Gastroesophageal sphincter (tissue), 4 donors: Measurements from ENCODE around the gene ERAL1. TPM values are rescaled to one million over a fixed set of nuclear protein-coding genes. Genes with fewer than 3 reads are reported as not detected.
"Not testable (repeated sequence)": the region's sequence is repeated elsewhere in the genome, so short reads cannot be mapped to it uniquely, and the experiment has no call there.

Source experiments
- ATAC-seq: fragments of 150-250 bp; one replicate; pipeline ENCODE4 v1.9.1; 2016; ENCODE audit warnings: mild to moderate bottlenecking, moderate library complexity
- H3K27ac ChIP-seq, 4 donors: fragments of 200-600 bp; sonication (generic) in 3 of 4; 1 replicate in 3 of 4; 2 replicates in 1 of 4; pipeline ENCODE4 v1.5.1; 2016 to 2019
- H3K27me3 ChIP-seq: fragments of 200-600 bp; sonication (generic); one replicate; pipeline ENCODE4 v1.5.1; 2019
- H3K36me3 ChIP-seq, 2 donors: fragments of 200-600 bp; sonication (generic); one replicate each; pipeline ENCODE4 v1.5.1; 2019; ENCODE audit warnings: control low read depth in 1 of 2
- H3K4me1 ChIP-seq, 3 donors: fragments of 200-600 bp; sonication (generic); 1 replicate in 2 of 3; 2 replicates in 1 of 3; pipeline ENCODE4 v1.5.1; 2016 to 2019; ENCODE audit warnings: control low read depth in 2 of 3
- H3K4me3 ChIP-seq, 2 donors: fragments of 200-600 bp; sonication (generic); one replicate each; pipeline ENCODE4 v1.5.1; 2019; ENCODE audit warnings: mild to moderate bottlenecking in 1 of 2, moderate library complexity in 1 of 2
- H3K9me3 ChIP-seq, 3 donors: fragments of 200-600 bp; sonication (generic); one replicate each; pipeline ENCODE4 v1.5.1; 2017 to 2019; ENCODE audit warnings: control low read depth in 2 of 3
- CTCF ChIP-seq, 4 experiments: fragments of 200-600 bp in 2 of 4; fragments of 450-650 bp in 2 of 4; sonication (generic) in 1 of 4; IDR thresholded peaks; one replicate each; pipeline ENCODE4 v1.5.1; 2017 to 2019; ENCODE audit warnings: antibody characterized with exemption in 4 of 4, mild to moderate bottlenecking in 2 of 4, moderate library complexity in 2 of 4
- EP300 ChIP-seq: sonication (generic); formaldehyde crosslinking; IDR thresholded peaks from one replicate; pipeline ENCODE4 v1.6.1; 2017; ENCODE audit warnings: antibody characterized with exemption, mild to moderate bottlenecking
- POLR2A ChIP-seq, 2 donors: fragments of 450-650 bp; IDR thresholded peaks; one replicate each; pipeline ENCODE4 v1.6.1; 2017; ENCODE audit warnings: antibody characterized with exemption in 2 of 2, mild to moderate bottlenecking in 2 of 2, moderate library complexity in 1 of 2
- POLR2AphosphoS5 ChIP-seq: sonication (generic); formaldehyde crosslinking; IDR thresholded peaks from one replicate; pipeline ENCODE4 v1.6.1; 2017; ENCODE audit warnings: antibody characterized with exemption
- whole genome bisulfite sequencing, 2 donors: methylation state at CpG; one replicate each; pipeline ENCODE4 v1.1.5; 2018; ENCODE audit warnings: low coverage in 1 of 2; 5-methylcytosine and 5-hydroxymethylcytosine counted together
- total RNA-seq, 4 donors: library from RNA; depleted of rRNA; stranded (reverse); fragments of >200 nt; gene quantifications; one replicate each; pipeline ENCODE4 v1.1.0, GENCODE V29; 2016

ERAL1 gene
- total RNA-seq, 4 donors from 2014 or later = 25.8 to 48.3 (median 29.2) TPM

GRCh38 chr17:28871056-28871579 is 16.3 kb downstream of the ERAL1 start:
- Histone ChIP-seq H3K36me3 (no peaks in the 10 kb centered on the region), H3K9me3 (no peaks in the 10 kb centered on the region), H3K4me1 (no peaks in the 10 kb centered on the region), H3K27me3 (no peaks in the 10 kb centered on the region), H3K4me3 (no peak overlapping the region), H3K27ac (no peak overlapping the region)
- TF ChIP-seq POLR2AphosphoS5 (no peak), CTCF (IDR thresholded peaks at IDR 0.05) (no peak), EP300 (no peak), POLR2A (IDR thresholded peaks at IDR 0.05) (no peak)
- WGBS, 2 donors = 100% methylated on average over 1 of the region's 6 CpGs; no CpG with 5 or more reads in 1 of the 2 donors
- no peak for ATAC-seq

- ATAC-seq = no peak
- Histone ChIP-seq H3K36me3 (peaks cover 0 to 14% of the 10 kb centered on the region in 2 donors), H3K4me1 (no peaks in the 10 kb centered on the region), H3K9me3 (no peaks in the 10 kb centered on the region), H3K27me3 (no peaks in the 10 kb centered on the region), H3K27ac (no peak overlapping the region), H3K4me3 (no peak overlapping the region)
- TF ChIP-seq POLR2AphosphoS5 (no peak), CTCF (IDR thresholded peaks at IDR 0.05) (no peak), POLR2A (IDR thresholded peaks at IDR 0.05) (no peak), EP300 (no peak)
- 76 to 81% methylated on average over 4 to 7 of the region's 7 CpGs for WGBS, 2 donors
These were observed 19.0 kb downstream of the ERAL1 start for GRCh38 chr17:28873839-28874238.

GRCh38 chr17:28874750-28875149 is 19.9 kb downstream of the ERAL1 start:
- TF ChIP-seq POLR2AphosphoS5 (no peak), EP300 (no peak), POLR2A (IDR thresholded peaks at IDR 0.05) (no peak), CTCF (IDR thresholded peaks at IDR 0.05) (no peak)
- Histone ChIP-seq H3K27ac (no peak overlapping the region), H3K27me3 (no peaks in the 10 kb centered on the region), H3K4me3 (no peak overlapping the region), H3K9me3 (no peaks in the 10 kb centered on the region), H3K36me3 (peaks cover 0 to 23% of the 10 kb centered on the region in 2 donors), H3K4me1 (no peaks in the 10 kb centered on the region)
- ATAC-seq = no peak
- WGBS, 2 donors = 81 to 86% methylated on average over 3 of the region's 3 CpGs

- Histone ChIP-seq H3K4me1 (no peaks in the 10 kb centered on the region), H3K9me3 (no peaks in the 10 kb centered on the region), H3K27me3 (no peaks in the 10 kb centered on the region), H3K4me3 (no peak overlapping the region), H3K27ac (no peak overlapping the region), H3K36me3 (peaks cover 0 to 36% of the 10 kb centered on the region in 2 donors)
- no peak for ATAC-seq
- 44 to 50% methylated on average over 1 of the region's 1 CpG for WGBS, 2 donors
- TF ChIP-seq POLR2A (IDR thresholded peaks at IDR 0.05) (no peak), POLR2AphosphoS5 (no peak), EP300 (no peak), CTCF (IDR thresholded peaks at IDR 0.05) (no peak)
These were observed 21.2 kb downstream of the ERAL1 start for GRCh38 chr17:28875848-28876550.

- peaks cover 0 to 48% of the 10 kb centered on the region in 2 donors for H3K36me3 ChIP-seq
- not testable (repeated sequence) for ATAC-seq, H3K4me1 ChIP-seq, H3K27me3 ChIP-seq, H3K9me3 ChIP-seq, H3K27ac ChIP-seq, H3K4me3 ChIP-seq
- WGBS, 2 donors = 93 to 95% methylated on average over 4 to 6 of the region's 6 CpGs
These were observed 22.4 kb downstream of the ERAL1 start for GRCh38 chr17:28877150-28877711.
